ENCODE data around the gene NSDHL. TPM values are rescaled to one million over a fixed set of nuclear protein-coding genes. Genes with fewer than 3 reads are reported as not detected.
"Not testable (repeated sequence)": the region's sequence is repeated elsewhere in the genome, so short reads cannot be mapped to it uniquely, and the experiment has no call there.

The NSDHL gene
- total RNA-seq, 1 experiment from 2014 or later = 31.6 TPM

DNA sequence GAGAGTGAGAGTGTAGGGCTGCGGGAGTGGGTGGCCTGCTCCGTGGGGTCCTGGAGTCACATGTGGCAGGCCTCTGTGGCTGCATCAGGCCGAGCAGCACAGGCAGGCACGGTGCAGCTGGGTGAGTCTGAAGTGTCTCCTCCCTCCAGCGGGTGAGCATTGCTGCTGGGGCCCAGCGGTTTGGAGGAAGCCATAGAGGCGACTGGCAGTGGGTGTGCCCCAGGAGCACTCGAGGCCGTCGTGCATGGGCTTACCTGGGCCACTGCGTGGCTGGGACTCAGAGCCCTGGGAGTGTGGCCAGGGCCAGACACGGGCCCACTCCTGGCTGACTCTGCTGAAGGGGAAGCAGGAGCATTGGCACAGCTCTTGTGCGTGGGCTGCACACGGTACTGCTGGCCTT, 77.6 kb downstream of the NSDHL start:
- Histone ChIP-seq H3T11ph (ENCODE audit: low read length) (no peak overlapping the region), H3K4ac (ENCODE audit: low read depth, low read length) (no peak overlapping the region), H3K27ac (ENCODE audit: insufficient read length, low read depth, low read length) (no peak overlapping the region), H4K20me1 (ENCODE audit: control insufficient read depth, insufficient read depth, insufficient read length) (no peaks in the 10 kb centered on the region), H2BK12ac (ENCODE audit: insufficient read length, low read depth, low read length) (no peak overlapping the region), H2BK20ac (ENCODE audit: low read depth, low read length, poor library complexity, severe bottlenecking) (no peak overlapping the region), H4K5ac (ENCODE audit: insufficient read length, low read depth, low read length) (no peak overlapping the region), H3K4me2 (ENCODE audit: insufficient read depth, insufficient read length, low read length) (no peak overlapping the region), H3K79me2 (ENCODE audit: insufficient read depth, low read length) (no peaks in the 10 kb centered on the region), H3K9ac (ENCODE audit: extremely low read depth, insufficient read length, low read length) (no peak overlapping the region), H3K14ac (ENCODE audit: insufficient read depth, low read length) (no peak overlapping the region), H4K91ac (ENCODE audit: insufficient read length, low read depth, low read length) (no peak overlapping the region), H2BK5ac (ENCODE audit: insufficient read length, low read length) (no peak overlapping the region), H3K79me1 (ENCODE audit: insufficient read depth, low read depth, low read length, poor library complexity, severe bottlenecking) (no peaks in the 10 kb centered on the region), H3K23ac (ENCODE audit: insufficient read length, low read depth, low read length) (no peak overlapping the region), H3K9me3 (ENCODE audit: control insufficient read depth, low read depth, low read length) (peaks cover 13% of the 10 kb centered on the region), H2BK15ac (ENCODE audit: low read depth, low read length) (no peak overlapping the region), H3K23me2 (ENCODE audit: insufficient read length, low read depth, low read length, poor library complexity, severe bottlenecking) (peaks cover 4% of the 10 kb centered on the region), H2AK5ac (ENCODE audit: insufficient read length, low read length) (no peak overlapping the region), H3K18ac (ENCODE audit: insufficient read length, low read depth, low read length) (no peak overlapping the region), H2BK120ac (ENCODE audit: low read depth, low read length, poor library complexity, severe bottlenecking) (no peak overlapping the region), H4K8ac (replicated peaks; ENCODE audit: insufficient read length, low read depth, low read length) (no peak overlapping the region), H3K4me1 (ENCODE audit: insufficient read depth, low read length) (no peaks in the 10 kb centered on the region), H3K56ac (ENCODE audit: insufficient read length, low read depth, low read length) (no peak overlapping the region), H2AFZ (ENCODE audit: low read length) (no peak overlapping the region), H3K27me3 (ENCODE audit: insufficient read depth, low read length) (no peaks in the 10 kb centered on the region)
- WGBS (ENCODE audit: extremely low coverage, insufficient read length, low lambda C conversion rate) = no CpG with 5 or more reads among the region's 14 CpGs
- no peak overlapping the region for H3K4me3 Mint-ChIP-seq
- no peak for DNase-seq
- peaks cover 13 to 18% of the 10 kb centered on the region in 2 experiments for H3K4me1 Mint-ChIP-seq
- TF ChIP-seq, protein P1, sequence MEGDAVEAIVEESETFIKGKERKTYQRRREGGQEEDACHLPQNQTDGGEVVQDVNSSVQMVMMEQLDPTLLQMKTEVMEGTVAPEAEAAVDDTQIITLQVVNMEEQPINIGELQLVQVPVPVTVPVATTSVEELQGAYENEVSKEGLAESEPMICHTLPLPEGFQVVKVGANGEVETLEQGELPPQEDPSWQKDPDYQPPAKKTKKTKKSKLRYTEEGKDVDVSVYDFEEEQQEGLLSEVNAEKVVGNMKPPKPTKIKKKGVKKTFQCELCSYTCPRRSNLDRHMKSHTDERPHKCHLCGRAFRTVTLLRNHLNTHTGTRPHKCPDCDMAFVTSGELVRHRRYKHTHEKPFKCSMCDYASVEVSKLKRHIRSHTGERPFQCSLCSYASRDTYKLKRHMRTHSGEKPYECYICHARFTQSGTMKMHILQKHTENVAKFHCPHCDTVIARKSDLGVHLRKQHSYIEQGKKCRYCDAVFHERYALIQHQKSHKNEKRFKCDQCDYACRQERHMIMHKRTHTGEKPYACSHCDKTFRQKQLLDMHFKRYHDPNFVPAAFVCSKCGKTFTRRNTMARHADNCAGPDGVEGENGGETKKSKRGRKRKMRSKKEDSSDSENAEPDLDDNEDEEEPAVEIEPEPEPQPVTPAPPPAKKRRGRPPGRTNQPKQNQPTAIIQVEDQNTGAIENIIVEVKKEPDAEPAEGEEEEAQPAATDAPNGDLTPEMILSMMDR (conservative IDR thresholded peaks at IDR 0.05) = no peak
- peaks cover 4% of the 10 kb centered on the region for H3K27me3 Mint-ChIP-seq (ENCODE audit: low read depth)
- no peak overlapping the region for H3K27ac Mint-ChIP-seq
- H3K36me3 Mint-ChIP-seq (ENCODE audit: insufficient read depth in 1 of 3, low read depth in 3 of 3) = peaks cover 0 to 6% (median 2%) of the 10 kb centered on the region in 3 experiments; a peak in 5 of 7 replicates
- H3K9me3 Mint-ChIP-seq = peaks cover 60 to 71% of the 10 kb centered on the region in 2 experiments

GRCh38 chrX:152910018-152910417, 79.2 kb downstream of the NSDHL start:
- not testable (repeated sequence) for H3T11ph ChIP-seq (ENCODE audit: low read length); H3K79me1 ChIP-seq (ENCODE audit: insufficient read depth, low read depth, low read length, poor library complexity, severe bottlenecking); DNase-seq; H3K18ac ChIP-seq (ENCODE audit: insufficient read length, low read depth, low read length); H2BK20ac ChIP-seq (ENCODE audit: low read depth, low read length, poor library complexity, severe bottlenecking); H3K27me3 Mint-ChIP-seq (ENCODE audit: low read depth); H4K91ac ChIP-seq (ENCODE audit: insufficient read length, low read depth, low read length); H3K36me3 Mint-ChIP-seq (ENCODE audit: insufficient read depth in 1 of 3, low read depth in 3 of 3); H3K4me1 ChIP-seq (ENCODE audit: insufficient read depth, low read length); H2BK12ac ChIP-seq (ENCODE audit: insufficient read length, low read depth, low read length); H3K23ac ChIP-seq (ENCODE audit: insufficient read length, low read depth, low read length); H3K9ac ChIP-seq (ENCODE audit: extremely low read depth, insufficient read length, low read length); H2BK15ac ChIP-seq (ENCODE audit: low read depth, low read length); H2AFZ ChIP-seq (ENCODE audit: low read length); H4K8ac ChIP-seq (replicated peaks; ENCODE audit: insufficient read length, low read depth, low read length); H2AK5ac ChIP-seq (ENCODE audit: insufficient read length, low read length); H4K20me1 ChIP-seq (ENCODE audit: control insufficient read depth, insufficient read depth, insufficient read length); H3K14ac ChIP-seq (ENCODE audit: insufficient read depth, low read length); H2BK120ac ChIP-seq (ENCODE audit: low read depth, low read length, poor library complexity, severe bottlenecking); H2BK5ac ChIP-seq (ENCODE audit: insufficient read length, low read length); H3K27me3 ChIP-seq (ENCODE audit: insufficient read depth, low read length); H3K27ac Mint-ChIP-seq; H4K5ac ChIP-seq (ENCODE audit: insufficient read length, low read depth, low read length); H3K27ac ChIP-seq (ENCODE audit: insufficient read length, low read depth, low read length); H3K4me2 ChIP-seq (ENCODE audit: insufficient read depth, insufficient read length, low read length); H3K23me2 ChIP-seq (ENCODE audit: insufficient read length, low read depth, low read length, poor library complexity, severe bottlenecking); H3K79me2 ChIP-seq (ENCODE audit: insufficient read depth, low read length); H3K56ac ChIP-seq (ENCODE audit: insufficient read length, low read depth, low read length); H3K4me3 Mint-ChIP-seq; H3K4ac ChIP-seq (ENCODE audit: low read depth, low read length)
- peaks cover 6 to 17% of the 10 kb centered on the region in 2 experiments for H3K4me1 Mint-ChIP-seq
- WGBS (ENCODE audit: extremely low coverage, insufficient read length, low lambda C conversion rate) = no CpG with 5 or more reads among the region's 7 CpGs
- peaks cover 64 to 78% of the 10 kb centered on the region in 2 experiments for H3K9me3 Mint-ChIP-seq
- peaks cover 24% of the 10 kb centered on the region for H3K9me3 ChIP-seq (ENCODE audit: control insufficient read depth, low read depth, low read length)

All from H9 (cell line).